GM18867 (cell line): Measurements from ENCODE around the gene KRTAP1-3.
"Not testable (repeated sequence)": the region's sequence is repeated elsewhere in the genome, so short reads cannot be mapped to it uniquely, and the experiment has no call there.

Source experiments
- ATAC-seq: cut with Tn5 transposase; IDR thresholded peaks from one replicate; pipeline ENCODE4 v1.9.1; 2021; ENCODE audit warnings: mild to moderate bottlenecking, moderate library complexity; ENCODE audit not compliant: unreplicated experiment

Gene KRTAP1-3

GRCh38 chr17:41054556-41054955, 19.9 kb upstream of the KRTAP1-3 start:
- not testable (repeated sequence) for ATAC-seq

GRCh38 chr17:41054025-41054424, 19.4 kb upstream of the KRTAP1-3 start:
- ATAC-seq = no peak

- no peak for ATAC-seq
These were observed 17.9 kb upstream of the KRTAP1-3 start for GRCh38 chr17:41052566-41052965.

- no peak for ATAC-seq
These were observed 14.4 kb upstream of the KRTAP1-3 start for GRCh38 chr17:41049110-41049509.

- ATAC-seq = no peak
These were observed 13.8 kb upstream of the KRTAP1-3 start for GRCh38 chr17:41048441-41048840.

- not testable (repeated sequence) for ATAC-seq
These were observed 12.2 kb upstream of the KRTAP1-3 start, which contains the start of gene KRTAP2-1 for GRCh38 chr17:41046735-41047465. TSS of gene KRTAP2-1 (minus strand) at chr17:41047316. CDS start at chr17:41047267, 49 bp downstream.

GRCh38 chr17:41042953-41043352, 8.3 kb upstream of the KRTAP1-3 start:
- no peak for ATAC-seq

- ATAC-seq = not testable (repeated sequence)
These were observed 6.3 kb upstream of the KRTAP1-3 start, which contains the start of gene KRTAP1-1 for GRCh38 chr17:41040783-41041571. TSS of gene KRTAP1-1 (minus strand) at chr17:41041450. CDS start at chr17:41041397, 53 bp downstream.

GRCh38 chr17:41037853-41038350, 3.2 kb upstream of the KRTAP1-3 start:
- no peak for ATAC-seq

GRCh38 chr17:41029633-41030245, 4.9 kb downstream of the KRTAP1-3 start, which contains the start of gene KRTAP1-4:
TSS of gene KRTAP1-4 (minus strand) at chr17:41030195. CDS start at chr17:41030078, 117 bp downstream.
- no peak for ATAC-seq

GRCh38 chr17:41026715-41027471, 7.8 kb downstream of the KRTAP1-3 start, which contains the start of gene KRTAP1-5:
TSS of gene KRTAP1-5 (minus strand) at chr17:41027208. CDS start at chr17:41027155, 53 bp downstream.
- no peak for ATAC-seq

- ATAC-seq = no peak
These were observed 10.0 kb downstream of the KRTAP1-3 start for GRCh38 chr17:41024697-41025096.

- ATAC-seq = no peak
These were observed 14.3 kb downstream of the KRTAP1-3 start for GRCh38 chr17:41020336-41020735.

GRCh38 chr17:41019415-41019814, 15.3 kb downstream of the KRTAP1-3 start:
- no peak for ATAC-seq

- ATAC-seq = no peak
These were observed 16.1 kb downstream of the KRTAP1-3 start for GRCh38 chr17:41018541-41018940.

- ATAC-seq = no peak
These were observed 18.0 kb downstream of the KRTAP1-3 start for GRCh38 chr17:41016578-41017215.

GRCh38 chr17:41015454-41015853, 19.2 kb downstream of the KRTAP1-3 start:
- ATAC-seq = no peak

- no peak for ATAC-seq
These were observed 21.1 kb downstream of the KRTAP1-3 start for GRCh38 chr17:41013606-41014005.

- no peak for ATAC-seq
These were observed 21.5 kb downstream of the KRTAP1-3 start for GRCh38 chr17:41013181-41013580.
